Measurements from ENCODE around the gene FAM20A. TPM values are rescaled to one million over a fixed set of nuclear protein-coding genes. Genes with fewer than 3 reads are reported as not detected.

The FAM20A gene
- total RNA-seq, 1 experiment from 2014 or later: not detected

DNA sequence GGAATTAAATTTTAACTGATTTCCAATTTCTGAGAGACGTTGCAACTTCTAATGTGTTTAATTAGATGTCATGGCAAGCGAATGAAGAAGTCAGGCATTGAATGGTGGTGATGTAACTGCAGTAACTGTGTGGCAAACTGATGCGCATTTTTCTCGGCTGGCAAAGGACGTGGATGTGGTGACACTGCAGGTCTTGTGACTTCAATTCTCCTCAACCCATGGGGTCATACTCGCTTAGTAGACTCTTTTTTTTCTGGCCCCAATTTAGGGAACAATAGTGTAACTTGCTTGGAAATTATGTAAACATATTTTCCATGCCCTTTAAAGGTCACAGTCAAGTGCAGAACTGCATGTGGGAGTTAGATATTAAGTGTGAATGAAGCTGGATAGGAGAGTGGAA, 1.9 kb upstream of the FAM20A start:
- no TSS peak for BruUV-seq (replicated peaks)
- no peak overlapping the region for H2AFZ ChIP-seq
- H3K9me2 ChIP-seq (ENCODE audit: insufficient read depth): no peaks in the 10 kb centered on the region
- no peaks in the 10 kb centered on the region for H3K9me3 ChIP-seq (ENCODE audit: insufficient read depth, low read depth)
- H3K27me3 ChIP-seq (ENCODE audit: insufficient read depth, low read depth): peaks cover 17% of the 10 kb centered on the region; the same call in 1 of the 2 replicates
- no peaks in the 10 kb centered on the region for H3K36me3 ChIP-seq (ENCODE audit: low read depth)
- ChIA-PET POLR2A (ENCODE audit: unreplicated experiment) (no interaction called here), CTCF (no interaction called here)
- H3K4me2 ChIP-seq: no peak overlapping the region
- TF ChIP-seq, protein P1, sequence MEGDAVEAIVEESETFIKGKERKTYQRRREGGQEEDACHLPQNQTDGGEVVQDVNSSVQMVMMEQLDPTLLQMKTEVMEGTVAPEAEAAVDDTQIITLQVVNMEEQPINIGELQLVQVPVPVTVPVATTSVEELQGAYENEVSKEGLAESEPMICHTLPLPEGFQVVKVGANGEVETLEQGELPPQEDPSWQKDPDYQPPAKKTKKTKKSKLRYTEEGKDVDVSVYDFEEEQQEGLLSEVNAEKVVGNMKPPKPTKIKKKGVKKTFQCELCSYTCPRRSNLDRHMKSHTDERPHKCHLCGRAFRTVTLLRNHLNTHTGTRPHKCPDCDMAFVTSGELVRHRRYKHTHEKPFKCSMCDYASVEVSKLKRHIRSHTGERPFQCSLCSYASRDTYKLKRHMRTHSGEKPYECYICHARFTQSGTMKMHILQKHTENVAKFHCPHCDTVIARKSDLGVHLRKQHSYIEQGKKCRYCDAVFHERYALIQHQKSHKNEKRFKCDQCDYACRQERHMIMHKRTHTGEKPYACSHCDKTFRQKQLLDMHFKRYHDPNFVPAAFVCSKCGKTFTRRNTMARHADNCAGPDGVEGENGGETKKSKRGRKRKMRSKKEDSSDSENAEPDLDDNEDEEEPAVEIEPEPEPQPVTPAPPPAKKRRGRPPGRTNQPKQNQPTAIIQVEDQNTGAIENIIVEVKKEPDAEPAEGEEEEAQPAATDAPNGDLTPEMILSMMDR (conservative IDR thresholded peaks at IDR 0.05): no peak
- no peak for TF ChIP-seq EZH2 (IDR thresholded peaks at IDR 0.05; ENCODE audit: low read depth)
- H4K20me1 ChIP-seq (ENCODE audit: insufficient read depth): no peaks in the 10 kb centered on the region
- DNase-seq: no peak
- no peaks in the 10 kb centered on the region for H3F3A ChIP-seq (ENCODE audit: insufficient read depth, low read depth)
- H3K27ac ChIP-seq: no peak overlapping the region
- no peaks in the 10 kb centered on the region for H3K4me1 ChIP-seq (replicated peaks; ENCODE audit: insufficient read depth)
- no peaks in the 10 kb centered on the region for H3K79me2 ChIP-seq (ENCODE audit: low read depth)
- H3K4me3 ChIP-seq: no peak overlapping the region
- intact Hi-C loops (cut with micrococcal nuclease; ENCODE audit: unreplicated experiment): no loop called here

DNA sequence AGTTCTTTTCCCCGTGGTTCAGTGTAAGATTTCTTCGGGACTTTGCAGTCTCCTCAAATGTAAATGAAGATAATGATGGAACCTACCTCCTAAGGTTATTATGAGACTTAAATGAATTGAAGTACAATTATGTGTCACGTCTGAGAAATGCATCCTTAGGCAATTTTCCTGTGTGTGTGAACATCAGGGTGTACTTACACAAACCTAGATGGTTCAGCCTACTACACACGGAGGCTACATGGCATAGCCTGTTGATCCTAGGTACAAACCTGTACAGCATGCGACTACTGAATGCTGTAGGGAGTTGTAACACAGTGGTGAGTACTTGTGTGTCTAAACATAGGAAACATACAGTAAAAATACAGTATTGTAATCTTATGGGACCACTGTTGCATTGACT, 1.1 kb upstream of the FAM20A start:
- Histone ChIP-seq H4K20me1 (ENCODE audit: insufficient read depth) (no peaks in the 10 kb centered on the region), H3K27ac (no peak overlapping the region), H3K4me1 (replicated peaks; ENCODE audit: insufficient read depth) (no peaks in the 10 kb centered on the region), H3K4me3 (no peak overlapping the region), H3K79me2 (ENCODE audit: low read depth) (no peaks in the 10 kb centered on the region), H3F3A (ENCODE audit: insufficient read depth, low read depth) (no peaks in the 10 kb centered on the region), H2AFZ (no peak overlapping the region), H3K36me3 (ENCODE audit: low read depth) (no peaks in the 10 kb centered on the region), H3K27me3 (ENCODE audit: insufficient read depth, low read depth) (peaks cover 17% of the 10 kb centered on the region; the same call in 1 of the 2 replicates), H3K9me2 (ENCODE audit: insufficient read depth) (no peaks in the 10 kb centered on the region), H3K4me2 (no peak overlapping the region), H3K9me3 (ENCODE audit: insufficient read depth, low read depth) (no peaks in the 10 kb centered on the region)
- intact Hi-C loops (cut with micrococcal nuclease; ENCODE audit: unreplicated experiment): no loop called here
- no TSS peak for BruUV-seq (replicated peaks)
- CTCF ChIA-PET: no interaction called here
- TF ChIP-seq, protein P1 (conservative IDR thresholded peaks at IDR 0.05): no peak
- no peak for TF ChIP-seq EZH2 (IDR thresholded peaks at IDR 0.05; ENCODE audit: low read depth)
- POLR2A ChIA-PET (ENCODE audit: unreplicated experiment): no interaction called here
- DNase-seq: no peak

DNA sequence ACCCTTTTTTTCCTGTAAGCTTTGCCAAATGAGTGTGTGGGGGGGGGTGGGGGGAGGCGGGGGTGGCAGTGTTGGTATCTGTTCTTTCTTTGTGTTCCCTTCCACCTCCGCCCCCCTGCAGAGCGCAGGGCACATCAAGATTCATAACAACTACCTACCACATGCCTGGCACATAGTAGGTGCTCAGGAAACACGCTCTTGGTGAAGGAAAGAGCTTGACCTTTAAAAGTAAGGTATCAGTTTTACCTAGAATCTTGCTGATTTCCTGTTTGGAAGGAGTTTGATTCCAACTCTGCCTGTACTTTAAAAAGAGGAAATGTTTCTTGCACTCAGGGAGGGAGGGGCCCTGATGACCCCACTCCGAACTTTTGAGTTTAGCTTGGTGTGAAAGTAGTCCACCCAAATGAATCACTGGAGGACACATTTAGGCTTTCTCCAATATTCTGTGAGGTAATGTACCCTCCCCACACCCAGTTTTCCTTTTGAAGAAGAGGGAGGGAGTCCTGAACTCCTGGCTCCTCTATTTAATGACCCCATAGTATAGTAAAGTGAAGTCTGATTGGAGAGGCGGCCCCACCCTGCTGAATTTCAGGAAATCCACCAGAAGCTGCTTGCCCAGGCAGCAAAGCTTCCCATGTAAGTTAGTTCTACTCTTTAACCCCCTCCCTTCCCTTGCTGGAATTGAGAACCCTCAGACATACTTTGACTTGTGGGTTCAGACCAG, 560 bp upstream of the FAM20A start:
- H3K27me3 ChIP-seq (ENCODE audit: insufficient read depth, low read depth): peaks cover 17% of the 10 kb centered on the region; the same call in 1 of the 2 replicates
- no peaks in the 10 kb centered on the region for H3K9me2 ChIP-seq (ENCODE audit: insufficient read depth)
- CTCF ChIA-PET: no interaction called here
- no peak overlapping the region for H3K27ac ChIP-seq
- H3K79me2 ChIP-seq (ENCODE audit: low read depth): no peaks in the 10 kb centered on the region
- H3K4me2 ChIP-seq: no peak overlapping the region
- no peak overlapping the region for H3K4me3 ChIP-seq
- DNase-seq: no peak
- intact Hi-C loops (cut with micrococcal nuclease; ENCODE audit: unreplicated experiment): no loop called here
- H3K4me1 ChIP-seq (replicated peaks; ENCODE audit: insufficient read depth): no peaks in the 10 kb centered on the region
- H3K36me3 ChIP-seq (ENCODE audit: low read depth): no peaks in the 10 kb centered on the region
- no peak overlapping the region for H2AFZ ChIP-seq
- POLR2A ChIA-PET (ENCODE audit: unreplicated experiment): no interaction called here
- no peaks in the 10 kb centered on the region for H3F3A ChIP-seq (ENCODE audit: insufficient read depth, low read depth)
- no peaks in the 10 kb centered on the region for H4K20me1 ChIP-seq (ENCODE audit: insufficient read depth)
- BruUV-seq (replicated peaks): no TSS peak
- TF ChIP-seq EZH2 (IDR thresholded peaks at IDR 0.05; ENCODE audit: low read depth): no peak
- TF ChIP-seq, protein P1 (conservative IDR thresholded peaks at IDR 0.05): no peak
- no peaks in the 10 kb centered on the region for H3K9me3 ChIP-seq (ENCODE audit: insufficient read depth, low read depth)

Data from PC-9 (cell line).